ENCODE measurements around the gene ACTC1. TPM values are rescaled to one million over a fixed set of nuclear protein-coding genes. Genes with fewer than 3 reads are reported as not detected.
A peak's percentile ranks its signal among the peaks of the same experiment; 100 is the strongest.

ACTC1 gene
- total RNA-seq, 1 experiment from 2014 or later, result not detected

- H3K27me3 ChIP-seq (ENCODE audit: low read length), result peaks cover 69% of the 10 kb centered on the region
- H3K79me2 ChIP-seq (ENCODE audit: low read length), result no peaks in the 10 kb centered on the region
- no peak overlapping the region for H3K4me2 ChIP-seq (ENCODE audit: low read length)
- peak; percentile 51 for DNase-seq
- TF ChIP-seq CTCF (conservative IDR thresholded peaks at IDR 0.05; ENCODE audit: low read depth, low read length), result no peak
- no peak for TF ChIP-seq EZH2 (IDR thresholded peaks at IDR 0.05; ENCODE audit: low read length, unreplicated experiment)
- TF ChIP-seq EZH2phosphoT487 (IDR thresholded peaks at IDR 0.05; ENCODE audit: borderline replicate concordance, low read length), result no peak
- no peaks in the 10 kb centered on the region for H3K9me2 ChIP-seq (replicated peaks; ENCODE audit: low read length)
- H3K36me3 ChIP-seq (ENCODE audit: low read depth, low read length), result no peaks in the 10 kb centered on the region
- no peaks in the 10 kb centered on the region for H4K20me1 ChIP-seq (ENCODE audit: low read length)
- intact Hi-C loops (cut with micrococcal nuclease), result no loop called here
- no TSS peak for BruUV-seq (replicated peaks)
- H3F3A ChIP-seq (ENCODE audit: low read length, unreplicated experiment), result no peaks in the 10 kb centered on the region
- H3K9ac ChIP-seq (ENCODE audit: low read length), result no peak overlapping the region
- POLR2A ChIA-PET (ENCODE audit: unreplicated experiment), result no interaction called here
- H3K4me1 ChIP-seq (ENCODE audit: insufficient read depth, low read length), result no peaks in the 10 kb centered on the region
- CTCF ChIA-PET, result interaction anchor here (1.0 kb wide), 1 partner anchor 45 kb away, joined by 3 read pairs; no protein-coding TSS in a partner anchor
- H3K4me3 ChIP-seq (ENCODE audit: low read length), result no peak overlapping the region
- no peak overlapping the region for H2AFZ ChIP-seq (ENCODE audit: low read length)
- ATAC-seq, result peak; percentile 31; the same call in 1 of the 2 replicates
- H3K9me3 ChIP-seq (ENCODE audit: low read length), result no peaks in the 10 kb centered on the region
- no peak overlapping the region for H3K27ac ChIP-seq (ENCODE audit: low read length)
Measured at GRCh38 chr15:34753236-34753894, 42.0 kb downstream of the ACTC1 start.

GRCh38 chr15:34749691-34750090, 45.7 kb downstream of the ACTC1 start:
- no TSS peak for BruUV-seq (replicated peaks)
- ATAC-seq, result no peak
- peaks cover 62% of the 10 kb centered on the region for H3K27me3 ChIP-seq (ENCODE audit: low read length)

More at GRCh38 chr15:34749691-34750090, 45.7 kb downstream of the ACTC1 start:
- Histone ChIP-seq H2AFZ (ENCODE audit: low read length) (no peak overlapping the region), H3K79me2 (ENCODE audit: low read length) (no peaks in the 10 kb centered on the region), H4K20me1 (ENCODE audit: low read length) (no peaks in the 10 kb centered on the region), H3K27ac (ENCODE audit: low read length) (no peak overlapping the region), H3K4me1 (ENCODE audit: insufficient read depth, low read length) (no peaks in the 10 kb centered on the region), H3K9me2 (replicated peaks; ENCODE audit: low read length) (no peaks in the 10 kb centered on the region), H3K4me2 (ENCODE audit: low read length) (no peak overlapping the region), H3K9ac (ENCODE audit: low read length) (no peak overlapping the region), H3K36me3 (ENCODE audit: low read depth, low read length) (no peaks in the 10 kb centered on the region), H3K9me3 (ENCODE audit: low read length) (no peaks in the 10 kb centered on the region), H3F3A (ENCODE audit: low read length, unreplicated experiment) (no peaks in the 10 kb centered on the region), H3K4me3 (ENCODE audit: low read length) (no peak overlapping the region)
- intact Hi-C loops (cut with micrococcal nuclease), result no loop called here
- ChIA-PET POLR2A (ENCODE audit: unreplicated experiment) (no interaction called here), CTCF (no interaction called here)
- DNase-seq, result no peak
- TF ChIP-seq EZH2 (IDR thresholded peaks at IDR 0.05; ENCODE audit: low read length, unreplicated experiment), result no peak
- TF ChIP-seq CTCF (conservative IDR thresholded peaks at IDR 0.05; ENCODE audit: low read depth, low read length), result no peak
- TF ChIP-seq EZH2phosphoT487 (IDR thresholded peaks at IDR 0.05; ENCODE audit: borderline replicate concordance, low read length), result no peak

Other genes starting within 250 kb of the ACTC1 start
- 50.0 and 51.0 TPM in 2 replicates for gene GOLGA8B, start 211.9 kb downstream of the ACTC1 start, total RNA-seq (2014; rRNA removed)
- gene GJD2, start 40.6 kb downstream of the ACTC1 start, total RNA-seq (2014; rRNA removed), result not detected in 2 replicates
- 26.1 and 34.2 TPM in 2 replicates for gene AQR, start 174.2 kb upstream of the ACTC1 start, total RNA-seq (2014; rRNA removed)
- gene ZNF770, start 192.7 kb upstream of the ACTC1 start, total RNA-seq (2014; rRNA removed), result 26.9 and 27.5 TPM in 2 replicates

All from PC-3 (cell line).